GM19193 (cell line): ENCODE data around the gene ST3GAL4.

Experiments used
- POLR2A ChIP-seq: IDR thresholded peaks from 4 replicates; pipeline ENCODE4 v1.6.1; 2011; ENCODE audit not compliant: insufficient read depth, insufficient read length; ENCODE audit errors: extremely low read depth

The ST3GAL4 gene

DNA sequence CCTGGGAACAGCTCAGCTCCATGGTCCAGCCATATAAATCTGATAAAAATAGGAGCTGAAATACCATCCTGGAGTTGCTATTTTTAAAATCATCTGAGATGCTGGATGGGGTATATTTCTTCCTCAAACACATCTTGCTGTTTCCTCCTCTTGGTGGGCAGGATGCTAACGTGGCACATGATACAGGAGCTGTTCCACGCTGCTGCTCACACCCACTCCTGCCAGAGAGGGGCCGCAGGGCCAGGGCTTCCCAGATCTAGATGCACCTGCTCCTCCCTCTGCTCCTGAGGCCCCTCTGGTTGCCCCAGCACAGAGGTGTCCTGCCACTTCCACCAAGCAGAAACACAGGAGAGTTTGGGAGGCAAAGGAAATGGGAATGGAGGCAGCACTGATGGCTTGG is 3.3 kb upstream of the ST3GAL4 start:
- TF ChIP-seq POLR2A, result no peak

DNA sequence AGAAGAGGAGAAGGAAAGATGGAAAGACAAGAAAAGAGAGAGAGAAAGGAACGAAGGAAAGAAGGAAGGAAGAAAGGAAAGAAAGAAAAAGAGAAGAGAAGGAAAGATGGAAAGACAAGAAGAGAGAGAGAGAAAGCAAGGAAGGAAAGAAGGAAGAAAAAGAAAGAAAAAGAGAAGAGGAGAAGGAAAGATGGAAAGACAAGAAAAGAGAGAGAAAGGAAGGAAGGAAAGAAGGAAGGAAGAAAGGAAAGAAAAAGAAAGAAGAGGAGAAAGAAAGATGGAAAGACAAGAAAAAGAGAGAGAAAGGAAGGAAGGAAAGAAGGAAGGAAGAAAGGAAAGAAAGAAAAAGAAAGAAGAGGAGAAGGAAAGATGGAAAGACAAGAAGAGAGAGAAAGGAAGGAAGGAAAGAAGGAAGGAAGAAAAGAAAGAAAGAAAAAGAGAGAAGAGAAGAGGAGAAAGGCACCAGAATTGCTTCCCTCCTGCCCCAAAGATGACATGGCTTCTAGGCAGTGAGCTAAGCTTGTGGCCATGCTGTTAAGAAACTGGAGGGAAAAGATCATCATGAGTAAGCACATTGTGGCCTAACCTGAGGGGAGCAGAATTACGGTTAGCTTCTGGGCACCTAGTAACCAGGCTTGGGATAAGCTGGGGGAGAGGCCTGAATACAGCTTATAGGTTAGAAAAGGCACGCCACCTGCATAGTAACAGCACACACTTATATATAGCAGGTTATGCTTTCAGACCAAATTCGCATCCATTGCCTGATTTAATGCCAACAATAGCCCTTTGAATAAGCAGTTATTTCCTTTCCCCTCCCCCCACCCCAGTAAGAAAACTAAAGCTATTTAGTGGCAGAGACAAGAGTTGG is 2.3 kb upstream of the ST3GAL4 start:
- no peak for TF ChIP-seq POLR2A

DNA sequence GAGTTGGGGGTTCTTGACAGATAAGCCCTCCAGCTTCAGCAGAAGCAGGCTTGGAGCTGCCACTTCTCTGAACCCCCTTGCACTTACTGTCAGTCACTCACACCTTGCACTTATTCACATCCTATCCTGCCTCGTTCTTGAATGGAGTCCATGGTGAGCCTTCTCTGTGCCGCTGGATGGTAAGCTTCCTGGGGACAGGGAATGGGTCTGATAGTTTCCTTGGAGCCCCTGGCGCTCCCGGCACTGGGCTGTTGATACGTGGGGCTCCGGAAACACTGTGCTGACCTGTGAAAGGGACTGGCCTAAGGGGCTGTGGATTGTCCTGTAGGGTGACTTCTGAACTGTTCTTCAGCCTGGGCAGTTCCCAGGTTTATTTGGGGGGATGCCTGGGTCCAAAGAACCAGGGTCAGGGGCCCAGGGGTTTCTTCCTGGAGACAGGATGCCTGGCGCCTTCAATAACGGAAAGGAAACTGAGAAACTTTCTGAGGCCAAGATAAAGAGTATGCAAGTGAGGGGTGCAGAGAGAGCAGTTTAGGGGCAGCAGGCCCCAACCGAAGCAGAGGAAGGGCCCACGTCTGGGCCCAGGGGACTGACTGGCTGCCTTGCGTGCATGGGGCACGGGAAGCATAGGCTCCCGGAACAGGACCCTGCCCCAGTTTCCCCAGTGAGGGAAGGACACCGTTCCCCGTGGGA is 709 bp upstream of the ST3GAL4 start:
- no peak for TF ChIP-seq POLR2A

DNA sequence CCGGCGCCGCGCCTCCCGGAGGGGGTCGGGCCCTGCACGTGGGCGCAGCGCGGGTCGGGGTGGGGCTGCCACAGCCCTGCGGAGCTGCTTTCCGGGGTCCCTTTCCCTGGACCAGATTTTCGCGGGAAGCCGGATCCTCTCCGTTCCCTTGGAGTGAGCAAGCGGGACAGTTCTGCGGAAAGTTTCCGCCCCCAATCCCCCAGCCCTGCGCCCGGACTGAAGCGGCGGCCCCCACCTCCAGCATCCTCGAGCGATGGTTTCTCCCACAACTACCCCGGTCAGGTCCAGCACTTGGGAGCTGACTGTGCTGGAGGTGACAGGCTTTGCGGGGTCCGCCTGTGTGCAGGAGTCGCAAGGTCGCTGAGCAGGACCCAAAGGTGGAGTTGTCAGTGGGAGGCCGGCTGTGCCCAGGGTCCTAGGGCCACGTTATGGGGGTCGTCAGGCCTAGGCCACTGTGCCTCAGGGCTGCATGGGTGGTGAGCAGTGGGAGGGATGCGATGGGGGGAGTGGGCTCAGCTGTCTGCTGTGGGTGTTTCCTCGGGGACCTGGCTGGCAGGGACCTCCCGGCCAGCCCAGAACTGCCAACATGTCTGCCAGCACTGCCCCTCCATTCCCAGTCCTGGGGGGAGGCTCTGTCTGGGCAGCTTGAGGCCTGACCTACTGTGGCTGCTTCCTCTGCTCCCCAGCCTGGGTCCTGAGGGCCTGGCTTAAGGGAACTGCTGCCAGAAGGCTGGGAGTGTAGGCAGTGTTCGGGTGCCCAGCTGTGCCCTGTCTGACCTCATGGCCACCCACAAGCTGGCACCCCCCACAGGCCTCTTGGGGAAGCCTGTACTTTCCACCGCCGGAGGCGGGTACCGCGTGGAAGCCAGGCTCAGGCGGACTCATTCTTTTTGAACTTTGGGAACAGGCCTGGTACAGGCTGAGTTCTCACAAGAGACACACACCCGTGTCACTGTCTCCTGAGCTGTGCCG is 726 bp downstream of the ST3GAL4 start:
- no peak for TF ChIP-seq POLR2A

DNA sequence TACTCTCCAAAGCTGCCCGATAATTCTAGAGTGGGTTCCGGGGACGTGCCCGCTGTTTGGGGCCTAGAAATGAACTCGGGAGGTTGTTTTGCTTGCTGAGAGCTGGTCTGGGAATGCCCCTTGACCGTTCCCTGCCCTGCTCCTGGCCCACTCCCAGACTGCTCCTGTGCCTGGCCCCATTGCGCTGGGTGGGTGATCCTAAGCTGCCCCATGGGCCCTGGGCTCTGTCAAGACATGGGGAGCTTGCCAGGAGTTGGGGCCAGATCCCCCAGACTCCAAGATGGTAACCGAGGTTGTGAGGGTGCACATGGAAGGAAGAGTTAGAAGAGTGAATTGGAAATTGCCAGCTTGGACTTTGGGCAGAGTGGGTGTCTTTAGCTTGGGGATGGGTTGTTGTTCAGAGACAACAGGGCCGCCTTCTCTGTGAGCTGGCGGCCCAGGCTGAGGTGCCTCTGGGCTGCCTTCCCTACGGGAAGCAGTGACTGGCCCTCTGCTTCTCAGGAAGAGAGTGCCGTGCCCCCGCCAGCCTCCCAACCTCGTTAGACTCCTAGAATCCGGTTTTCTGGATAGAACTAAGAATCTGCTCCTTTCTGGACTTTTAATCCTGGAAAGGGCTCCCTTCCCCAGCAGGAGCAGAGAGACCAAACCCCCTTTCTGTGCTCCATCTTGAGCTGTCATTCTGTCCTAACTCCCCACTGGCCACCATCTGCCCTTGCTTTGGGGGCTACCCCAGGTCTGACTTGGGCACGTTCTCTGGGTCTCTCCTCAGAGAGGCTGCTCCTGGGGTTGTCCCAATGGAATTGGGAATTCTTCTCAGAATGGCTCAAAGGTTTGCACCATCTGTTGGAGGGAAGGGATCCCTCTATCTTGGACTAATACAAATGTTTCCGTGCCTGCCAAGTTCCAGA is 1.8 kb downstream of the ST3GAL4 start:
- no peak for TF ChIP-seq POLR2A

DNA sequence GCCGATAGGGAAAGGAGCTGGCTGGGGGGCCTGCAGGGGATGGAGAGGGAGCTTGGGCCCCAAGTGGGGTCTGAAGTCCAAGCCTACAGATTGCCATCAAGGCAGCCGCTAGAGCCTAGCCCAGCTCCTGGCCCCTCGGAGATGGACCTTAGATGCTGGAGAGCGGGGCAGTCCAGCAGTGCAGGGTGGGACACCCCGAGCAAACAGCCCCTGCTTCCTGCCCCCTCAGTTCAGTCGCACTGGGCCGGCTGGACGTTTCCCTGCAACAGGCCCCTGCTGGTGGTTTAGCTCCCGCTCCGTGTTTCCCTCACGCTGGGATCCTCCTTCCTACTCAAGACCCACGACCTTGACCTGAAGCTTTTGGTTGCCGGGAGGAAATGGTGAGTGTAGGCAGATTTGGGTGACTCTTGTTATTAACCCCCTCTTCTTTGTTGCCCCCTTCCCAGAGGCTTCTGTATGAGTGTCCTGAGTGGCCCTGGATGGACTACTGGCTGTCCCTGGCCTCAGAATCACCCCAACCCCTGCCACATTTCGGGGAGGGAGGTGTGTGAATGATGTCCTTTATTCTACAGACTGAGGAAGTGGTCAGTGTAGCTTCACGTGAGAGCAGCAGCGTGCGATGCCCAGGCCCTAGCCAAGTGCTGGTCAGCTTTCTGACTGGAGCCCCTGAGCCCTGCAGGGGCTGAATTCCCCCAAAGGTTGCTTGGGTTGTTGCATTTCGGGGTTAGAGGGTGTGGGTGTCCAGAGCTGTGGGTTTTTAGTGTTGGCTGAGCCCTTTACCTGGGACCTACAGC is 2.7 kb downstream of the ST3GAL4 start:
- TF ChIP-seq POLR2A, result no peak

DNA sequence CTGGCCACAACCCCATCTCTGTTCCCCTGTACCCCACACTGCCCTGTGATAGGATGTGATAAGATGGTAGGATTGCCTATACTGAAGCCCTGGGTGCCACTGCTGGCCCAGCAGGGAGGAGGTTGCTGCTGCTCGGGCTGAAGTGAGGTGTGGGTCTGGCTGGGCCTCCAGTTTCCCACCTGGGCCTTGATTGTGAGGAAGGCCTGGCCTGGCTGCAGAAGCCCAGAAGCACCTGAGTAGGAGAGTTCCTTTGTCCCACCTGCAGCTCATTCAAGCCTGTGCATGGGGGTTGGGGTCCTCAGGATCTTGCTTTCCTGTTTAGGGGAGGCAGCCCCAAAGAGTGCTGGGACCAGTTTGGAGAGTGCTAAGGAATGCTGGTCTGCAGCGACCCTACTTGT is 3.3 kb downstream of the ST3GAL4 start:
- TF ChIP-seq POLR2A, result no peak

DNA sequence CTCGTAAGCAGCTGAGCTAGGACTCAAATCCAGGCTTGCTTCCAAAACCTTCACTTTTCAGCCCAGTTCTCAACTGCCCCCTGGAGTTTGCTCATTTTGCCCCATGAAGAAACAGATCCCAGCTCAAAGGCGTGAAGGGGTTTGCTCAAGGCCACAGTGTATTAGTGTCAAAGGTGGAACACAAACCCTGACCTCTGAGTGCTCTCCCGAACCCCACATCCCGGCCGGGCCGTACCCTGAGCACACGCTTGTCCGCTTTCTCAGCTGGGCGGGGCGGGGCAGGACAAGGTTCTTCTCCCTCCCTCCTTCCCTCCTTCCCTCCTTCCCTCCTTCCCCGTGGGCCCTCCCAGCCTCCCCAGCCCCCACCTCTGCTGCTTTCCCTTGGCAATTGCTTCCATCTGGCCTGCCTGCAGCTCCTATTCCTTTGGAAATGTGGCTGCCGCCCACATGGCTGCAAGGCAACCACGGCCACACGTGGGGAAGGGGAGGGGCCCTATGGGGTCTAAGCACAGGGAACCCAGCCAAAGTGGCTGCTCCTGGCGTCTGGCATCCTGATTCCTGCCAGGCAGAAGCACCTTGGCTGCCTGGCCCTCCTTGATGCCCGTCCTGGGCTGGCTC is 4.1 kb downstream of the ST3GAL4 start:
- no peak for TF ChIP-seq POLR2A

DNA sequence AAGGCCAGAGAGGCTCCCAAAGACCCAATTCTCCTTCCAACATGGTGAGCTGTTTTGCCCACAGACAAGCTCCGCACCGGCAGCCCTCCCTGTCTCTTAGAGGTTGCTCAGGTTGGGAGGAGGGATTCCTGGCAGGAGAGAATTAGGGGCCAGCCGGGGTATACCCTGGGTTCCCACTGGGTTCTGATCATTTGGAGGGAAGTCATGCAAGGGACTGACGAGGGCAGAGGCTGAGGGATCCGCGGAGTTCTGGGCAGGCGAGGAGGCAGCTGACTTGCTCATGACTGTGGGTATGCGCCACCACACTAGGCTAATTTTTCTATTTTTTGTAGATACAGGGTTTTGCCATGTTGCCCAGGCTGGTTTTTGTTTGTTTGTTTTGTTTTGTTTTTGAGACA is 4.6 kb downstream of the ST3GAL4 start:
- TF ChIP-seq POLR2A, result no peak

DNA sequence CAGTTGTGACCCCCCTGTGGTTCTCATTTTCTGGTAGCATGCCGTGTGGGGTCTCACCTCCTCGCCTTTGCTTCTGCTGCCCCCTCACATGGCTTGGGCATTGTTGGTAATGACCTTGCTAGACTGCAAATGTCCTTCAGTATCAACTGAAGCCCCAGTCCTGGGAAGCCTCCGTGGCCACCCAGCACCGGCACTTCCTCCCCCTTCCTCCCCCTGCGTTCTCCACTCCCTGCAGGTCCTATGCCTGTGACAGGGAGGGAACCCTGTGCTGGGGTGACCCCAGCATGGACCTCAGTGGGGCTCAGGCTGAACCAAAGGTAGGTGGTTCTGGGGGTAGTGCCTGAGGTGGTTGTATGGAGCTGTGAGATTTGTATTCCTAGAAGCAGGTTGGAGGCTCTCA is 5.9 kb downstream of the ST3GAL4 start:
- no peak for TF ChIP-seq POLR2A

DNA sequence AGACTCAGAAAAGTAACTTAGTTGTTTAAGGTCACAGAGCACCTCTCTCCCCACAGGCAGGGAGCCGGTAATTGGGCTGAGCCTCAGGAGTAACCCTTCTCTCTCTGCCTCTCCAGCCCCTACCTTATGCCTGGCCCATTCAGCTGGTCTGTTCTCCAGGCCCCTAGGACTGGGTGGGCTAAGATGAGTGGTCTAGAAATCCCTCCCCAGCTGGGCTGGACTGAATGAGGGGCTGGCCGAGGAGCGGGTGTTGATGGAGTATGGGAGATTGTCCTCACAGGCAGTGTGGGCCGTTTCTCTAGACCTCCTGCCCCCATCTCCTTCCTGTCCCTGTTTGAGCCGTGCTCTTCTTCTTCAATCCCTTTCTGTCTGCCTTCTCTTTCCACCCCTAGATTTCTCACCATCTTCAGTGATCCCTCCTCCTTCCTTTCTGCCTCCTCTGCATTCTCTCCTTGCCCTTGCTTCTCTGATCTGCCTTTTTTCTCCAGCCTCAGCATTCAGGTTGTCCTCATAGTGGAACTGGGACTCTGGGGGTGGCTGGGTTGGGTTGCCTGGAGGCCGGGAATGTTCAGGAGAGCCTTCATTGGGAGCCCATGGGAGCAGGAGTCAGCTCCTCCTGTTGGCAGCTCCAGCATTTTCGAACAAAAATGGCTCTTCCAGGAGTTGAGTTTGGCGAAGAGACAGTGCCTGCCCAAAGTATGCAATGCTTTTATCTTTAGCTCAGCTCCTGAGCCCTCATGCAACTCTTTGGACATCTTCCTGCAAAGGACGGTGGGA is 7.6 kb downstream of the ST3GAL4 start:
- no peak for TF ChIP-seq POLR2A

DNA sequence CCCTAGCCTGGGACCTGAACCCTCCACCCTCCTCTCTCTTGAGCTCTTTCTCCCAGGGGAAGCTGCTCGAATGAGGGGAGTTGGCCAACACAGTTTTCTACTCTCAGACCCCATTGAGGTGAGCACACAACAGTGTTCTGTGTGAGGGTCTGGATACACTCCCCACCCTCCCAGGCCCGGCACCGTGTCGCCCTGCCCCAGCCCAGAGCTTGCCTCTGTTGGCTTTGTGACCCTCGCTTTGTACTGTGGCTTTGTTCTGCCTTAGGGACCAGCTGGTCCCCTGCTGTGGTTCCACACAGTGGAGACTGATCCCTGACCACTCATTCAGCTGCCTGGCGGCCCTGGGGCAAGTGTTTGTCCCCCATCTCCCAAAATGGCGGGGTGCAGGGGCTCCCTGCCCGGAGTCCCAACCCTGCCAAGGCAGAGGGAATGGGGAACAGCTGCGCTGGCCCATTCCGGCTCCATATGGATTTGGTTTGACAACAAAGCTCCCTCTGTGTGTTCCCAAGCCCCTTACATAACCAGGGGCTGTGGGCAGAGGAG is 8.3 kb downstream of the ST3GAL4 start:
- no peak for TF ChIP-seq POLR2A

DNA sequence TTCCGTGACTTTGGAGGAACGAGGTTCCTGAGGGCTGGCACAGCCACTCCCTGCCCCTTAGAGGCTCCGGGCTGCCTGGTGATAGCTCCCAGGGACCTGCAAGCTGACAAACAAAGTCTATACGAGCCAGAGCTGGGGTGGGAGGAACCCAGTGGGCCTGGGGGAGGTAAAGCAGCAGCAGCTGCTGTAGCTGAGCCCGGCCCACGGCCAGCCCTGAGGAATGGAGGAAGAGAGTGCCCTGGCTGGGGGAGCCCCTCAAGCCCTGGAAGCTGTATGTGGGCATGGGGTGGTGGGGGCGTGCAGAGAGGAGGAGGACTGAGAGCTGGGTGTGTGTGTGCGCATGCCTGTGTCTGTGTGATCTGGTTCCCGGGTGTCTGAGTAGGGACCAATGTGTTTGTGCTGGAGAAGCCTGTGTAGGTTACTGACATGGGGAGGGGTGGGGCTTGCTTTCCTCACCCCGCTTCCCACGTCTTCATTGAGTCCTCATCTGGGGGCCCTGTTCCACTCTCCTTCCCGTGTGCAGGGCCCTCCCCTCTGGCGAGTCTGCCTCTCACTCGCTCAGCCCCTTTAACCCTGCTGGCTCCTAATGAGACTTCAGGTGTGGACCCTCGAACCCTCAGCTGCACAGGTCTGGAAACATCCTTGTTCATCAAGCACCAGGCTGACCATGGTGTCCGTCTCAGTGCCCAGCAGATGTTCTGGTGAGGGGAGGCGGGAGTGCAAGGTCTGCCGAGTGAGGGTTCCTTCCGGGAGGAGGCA is 10.8 kb downstream of the ST3GAL4 start:
- TF ChIP-seq POLR2A, result no peak
